Stimulated activated memory B cell treated with anti-CD40 and anti-IgM and Interleukin-4, amounts not matched to agents 10 μg/mL and 1 μg/mL and 100 μg/mL, for 72 hours (primary cell): Measurements from ENCODE around the gene COBLL1.
A peak's percentile ranks its signal among the peaks of the same experiment; 100 is the strongest.

Experiments used
- ATAC-seq: fragments of 150-1000 bp; cut with Tn5 transposase; 2 replicates; pipeline ENCODE4 v1.10.0; 2021
- H3K27ac Mint-ChIP-seq: one replicate; pipeline ENCODE4 v1.8.0; 2022; ENCODE audit warnings: mild to moderate bottlenecking, mixed read lengths
- H3K27me3 Mint-ChIP-seq: one replicate; pipeline ENCODE4 v1.8.0; 2022; ENCODE audit warnings: mixed read lengths
- H3K36me3 Mint-ChIP-seq: one replicate; pipeline ENCODE4 v1.8.0; 2022; ENCODE audit warnings: mixed read lengths
- H3K4me1 Mint-ChIP-seq: one replicate; pipeline ENCODE4 v1.8.0; 2022; ENCODE audit warnings: mixed read lengths
- H3K4me3 Mint-ChIP-seq: one replicate; pipeline ENCODE4 v1.8.0; 2022; ENCODE audit warnings: mild to moderate bottlenecking, moderate library complexity, mixed read lengths
- H3K9me3 Mint-ChIP-seq: one replicate; pipeline ENCODE4 v1.8.0; 2022; ENCODE audit warnings: mixed read lengths

The COBLL1 gene, protein sequence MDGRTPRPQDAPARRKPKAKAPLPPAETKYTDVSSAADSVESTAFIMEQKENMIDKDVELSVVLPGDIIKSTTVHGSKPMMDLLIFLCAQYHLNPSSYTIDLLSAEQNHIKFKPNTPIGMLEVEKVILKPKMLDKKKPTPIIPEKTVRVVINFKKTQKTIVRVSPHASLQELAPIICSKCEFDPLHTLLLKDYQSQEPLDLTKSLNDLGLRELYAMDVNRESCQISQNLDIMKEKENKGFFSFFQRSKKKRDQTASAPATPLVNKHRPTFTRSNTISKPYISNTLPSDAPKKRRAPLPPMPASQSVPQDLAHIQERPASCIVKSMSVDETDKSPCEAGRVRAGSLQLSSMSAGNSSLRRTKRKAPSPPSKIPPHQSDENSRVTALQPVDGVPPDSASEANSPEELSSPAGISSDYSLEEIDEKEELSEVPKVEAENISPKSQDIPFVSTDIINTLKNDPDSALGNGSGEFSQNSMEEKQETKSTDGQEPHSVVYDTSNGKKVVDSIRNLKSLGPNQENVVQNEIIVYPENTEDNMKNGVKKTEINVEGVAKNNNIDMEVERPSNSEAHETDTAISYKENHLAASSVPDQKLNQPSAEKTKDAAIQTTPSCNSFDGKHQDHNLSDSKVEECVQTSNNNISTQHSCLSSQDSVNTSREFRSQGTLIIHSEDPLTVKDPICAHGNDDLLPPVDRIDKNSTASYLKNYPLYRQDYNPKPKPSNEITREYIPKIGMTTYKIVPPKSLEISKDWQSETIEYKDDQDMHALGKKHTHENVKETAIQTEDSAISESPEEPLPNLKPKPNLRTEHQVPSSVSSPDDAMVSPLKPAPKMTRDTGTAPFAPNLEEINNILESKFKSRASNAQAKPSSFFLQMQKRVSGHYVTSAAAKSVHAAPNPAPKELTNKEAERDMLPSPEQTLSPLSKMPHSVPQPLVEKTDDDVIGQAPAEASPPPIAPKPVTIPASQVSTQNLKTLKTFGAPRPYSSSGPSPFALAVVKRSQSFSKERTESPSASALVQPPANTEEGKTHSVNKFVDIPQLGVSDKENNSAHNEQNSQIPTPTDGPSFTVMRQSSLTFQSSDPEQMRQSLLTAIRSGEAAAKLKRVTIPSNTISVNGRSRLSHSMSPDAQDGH

DNA sequence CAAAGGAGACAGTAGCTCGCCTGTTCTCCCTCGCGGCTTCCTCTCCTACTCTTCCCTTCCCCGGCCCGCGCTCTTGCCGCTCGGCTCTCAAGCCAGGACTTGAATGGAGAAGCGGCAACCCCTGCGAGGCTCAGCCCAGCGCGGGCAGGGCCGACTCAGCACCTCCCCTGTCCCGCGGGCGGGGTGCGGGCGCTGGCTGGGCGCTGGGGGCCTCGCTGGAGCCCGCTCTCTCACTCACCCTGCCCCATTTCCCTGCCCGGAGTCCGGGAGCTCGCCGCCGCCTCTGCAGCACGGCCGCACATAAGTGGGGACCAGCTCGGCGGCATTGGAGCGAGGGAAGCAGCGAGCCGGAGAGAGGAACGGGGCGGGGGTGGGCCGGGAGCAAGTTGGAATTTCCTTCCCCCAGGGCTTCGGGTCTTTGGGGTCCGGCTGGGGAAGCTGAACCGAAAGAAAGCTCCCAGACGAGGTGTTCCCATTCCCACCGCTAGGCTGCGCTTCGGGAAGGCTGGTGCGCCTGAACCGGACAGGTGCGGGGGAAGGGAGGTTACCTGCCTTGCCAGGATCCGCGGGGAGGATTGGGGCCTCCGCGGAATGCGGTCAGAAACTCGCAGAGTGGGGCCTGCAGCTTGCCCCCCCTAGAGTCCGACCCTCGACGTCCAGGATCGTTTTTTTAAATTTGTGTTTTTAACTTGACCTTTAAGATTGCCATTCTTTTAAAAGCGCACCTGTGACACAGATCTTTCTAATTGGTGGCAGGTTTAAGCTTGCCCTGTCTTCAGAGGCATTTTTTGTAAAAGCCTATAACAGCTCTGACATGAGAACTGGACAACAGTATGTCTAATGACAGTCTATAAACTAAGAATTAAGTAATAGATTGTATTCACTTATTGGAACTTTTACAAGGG lies at the start of gene COBLL1:
TSS of gene COBLL1 (minus strand) at position 105 of the 905 bp plus-strand sequence. CDS start 627 bp downstream, outside the sequence.
- peak; percentile 87 for ATAC-seq
- Mint-ChIP-seq H3K4me1 (peaks cover 17% of the 10 kb centered on the region), H3K27me3 (no peaks in the 10 kb centered on the region), H3K9me3 (no peaks in the 10 kb centered on the region), H3K4me3 (peak within 1 kb of the TSS; percentile 96), H3K27ac (peak within 1 kb of the TSS; percentile 88), H3K36me3 (no peaks in the 10 kb centered on the region)

DNA sequence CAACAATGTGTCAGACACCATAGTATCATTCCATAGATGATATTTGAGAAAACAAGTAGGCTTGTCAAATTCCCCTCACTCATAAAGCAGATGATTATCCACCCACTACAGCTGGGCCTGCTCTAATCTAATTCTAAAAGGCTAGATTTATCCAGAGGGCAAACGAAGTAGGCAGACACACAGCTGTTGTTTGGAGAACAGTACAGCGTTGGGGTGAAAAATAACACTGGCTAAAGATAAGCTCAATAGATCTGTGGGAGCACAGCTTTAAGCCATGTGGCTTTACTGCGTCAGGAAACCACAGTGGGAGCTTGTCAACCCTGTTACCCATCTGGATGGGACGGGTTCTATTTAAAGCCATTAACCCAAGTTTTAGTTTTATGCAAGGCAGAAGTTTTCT lies 48.9 kb upstream of the COBLL1 start:
- Mint-ChIP-seq H3K27ac (no peak overlapping the region), H3K4me3 (no peak overlapping the region), H3K9me3 (no peaks in the 10 kb centered on the region), H3K36me3 (no peaks in the 10 kb centered on the region), H3K4me1 (no peaks in the 10 kb centered on the region), H3K27me3 (no peaks in the 10 kb centered on the region)
- no peak for ATAC-seq

DNA sequence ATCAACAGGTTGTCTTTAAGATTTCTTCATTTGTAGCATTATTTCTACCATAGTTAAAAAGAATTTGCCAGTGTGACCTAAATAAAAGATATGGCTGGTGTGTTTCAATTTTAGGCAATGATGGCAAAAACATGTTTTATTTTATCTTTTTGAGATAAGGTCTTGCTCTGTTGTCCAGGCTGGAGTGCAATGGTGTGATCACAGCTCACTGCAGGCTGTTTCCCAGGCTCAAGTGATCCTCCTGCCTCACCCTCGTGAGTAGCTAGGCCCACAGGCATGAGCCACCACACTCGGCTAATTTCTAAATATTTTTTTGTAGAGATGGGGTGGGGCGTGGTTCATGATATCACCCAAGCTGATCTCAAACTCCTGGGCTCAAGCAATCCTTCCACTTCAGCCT lies 47.0 kb upstream of the COBLL1 start:
- Mint-ChIP-seq H3K4me1 (no peaks in the 10 kb centered on the region), H3K27ac (no peak overlapping the region), H3K4me3 (no peak overlapping the region), H3K36me3 (no peaks in the 10 kb centered on the region), H3K27me3 (no peaks in the 10 kb centered on the region), H3K9me3 (no peaks in the 10 kb centered on the region)
- no peak for ATAC-seq

DNA sequence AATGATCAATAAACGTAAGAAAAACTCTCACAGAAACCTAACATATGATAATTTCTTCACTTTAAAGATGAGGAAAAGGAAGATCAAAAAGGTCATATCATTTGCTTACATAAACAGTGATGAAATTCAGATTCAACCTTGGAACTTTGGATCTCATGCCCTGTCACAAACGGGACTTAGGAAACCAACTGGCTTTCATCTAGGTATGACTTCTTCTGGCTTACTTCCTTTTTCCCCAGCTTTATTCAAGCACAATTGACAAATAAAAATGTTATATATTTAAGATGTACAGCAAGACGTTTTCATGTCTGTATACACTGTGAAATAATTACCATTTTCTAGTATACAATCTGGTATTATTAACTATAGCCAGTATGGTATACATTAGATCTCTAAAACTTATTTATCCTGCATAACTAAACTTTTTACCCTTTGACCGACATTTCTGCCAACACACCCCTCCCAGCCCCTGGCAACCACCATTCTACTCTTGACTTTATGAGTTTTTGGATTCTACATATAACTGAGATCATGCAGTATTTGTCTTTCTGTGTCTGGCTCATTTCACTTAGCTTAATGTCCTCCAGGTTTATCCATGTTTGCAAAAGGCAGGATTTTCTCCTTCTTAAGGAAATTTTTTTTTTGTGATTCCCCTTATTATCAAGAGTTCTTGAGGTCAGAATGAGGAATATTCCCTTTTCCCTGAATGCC lies 46.0 kb upstream of the COBLL1 start:
- H3K4me3 Mint-ChIP-seq = no peak overlapping the region
- H3K36me3 Mint-ChIP-seq = no peaks in the 10 kb centered on the region
- H3K27ac Mint-ChIP-seq = no peak overlapping the region
- no peaks in the 10 kb centered on the region for H3K9me3 Mint-ChIP-seq
- no peaks in the 10 kb centered on the region for H3K27me3 Mint-ChIP-seq
- no peak for ATAC-seq
- H3K4me1 Mint-ChIP-seq = no peaks in the 10 kb centered on the region

DNA sequence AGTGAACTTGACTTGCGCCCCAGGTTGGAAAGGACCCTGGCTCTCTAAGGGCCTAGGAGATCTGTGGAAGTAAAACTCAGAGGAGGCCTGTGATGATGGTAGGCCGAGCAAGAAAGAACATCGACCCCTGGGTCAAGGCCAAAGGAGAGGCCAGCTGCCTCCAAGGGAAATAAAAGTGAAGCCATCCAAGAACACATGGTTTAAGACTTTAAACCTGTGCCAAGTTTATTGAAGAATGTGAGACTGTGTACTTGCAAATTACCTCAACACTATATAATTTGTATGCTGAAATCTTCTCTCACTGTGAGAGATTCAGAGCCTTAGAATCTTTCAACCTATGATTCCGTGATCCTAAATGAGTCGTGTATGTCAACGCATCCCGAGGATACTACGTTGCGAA lies 40.7 kb upstream of the COBLL1 start:
- H3K4me1 Mint-ChIP-seq = peaks cover 11% of the 10 kb centered on the region
- no peaks in the 10 kb centered on the region for H3K36me3 Mint-ChIP-seq
- H3K4me3 Mint-ChIP-seq = no peak overlapping the region
- H3K27me3 Mint-ChIP-seq = no peaks in the 10 kb centered on the region
- no peaks in the 10 kb centered on the region for H3K9me3 Mint-ChIP-seq
- H3K27ac Mint-ChIP-seq = no peak overlapping the region
- no peak for ATAC-seq

DNA sequence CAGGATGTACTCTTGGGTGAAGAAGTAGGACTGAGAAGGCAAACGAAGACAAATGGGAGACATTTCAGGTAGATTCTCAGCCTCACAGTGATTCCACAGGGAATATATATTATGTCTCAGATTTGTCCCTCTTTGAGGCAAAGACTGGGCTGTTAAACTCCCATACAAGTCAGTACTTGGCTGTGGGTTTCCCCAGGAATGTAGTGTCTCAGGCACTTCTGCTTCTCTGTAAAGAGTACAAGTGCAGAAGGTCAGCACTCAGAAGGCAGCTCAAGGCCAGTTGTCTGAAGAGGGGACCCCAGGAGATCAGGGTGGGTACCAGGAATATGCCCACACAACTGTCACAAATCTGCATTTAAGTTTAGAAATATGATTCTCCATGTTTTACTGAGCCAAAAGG lies 39.9 kb upstream of the COBLL1 start:
- no peak for ATAC-seq
- Mint-ChIP-seq H3K27me3 (no peaks in the 10 kb centered on the region), H3K36me3 (no peaks in the 10 kb centered on the region), H3K27ac (peak overlapping the region; percentile 48), H3K4me3 (no peak overlapping the region), H3K4me1 (peaks cover 18% of the 10 kb centered on the region), H3K9me3 (no peaks in the 10 kb centered on the region)

DNA sequence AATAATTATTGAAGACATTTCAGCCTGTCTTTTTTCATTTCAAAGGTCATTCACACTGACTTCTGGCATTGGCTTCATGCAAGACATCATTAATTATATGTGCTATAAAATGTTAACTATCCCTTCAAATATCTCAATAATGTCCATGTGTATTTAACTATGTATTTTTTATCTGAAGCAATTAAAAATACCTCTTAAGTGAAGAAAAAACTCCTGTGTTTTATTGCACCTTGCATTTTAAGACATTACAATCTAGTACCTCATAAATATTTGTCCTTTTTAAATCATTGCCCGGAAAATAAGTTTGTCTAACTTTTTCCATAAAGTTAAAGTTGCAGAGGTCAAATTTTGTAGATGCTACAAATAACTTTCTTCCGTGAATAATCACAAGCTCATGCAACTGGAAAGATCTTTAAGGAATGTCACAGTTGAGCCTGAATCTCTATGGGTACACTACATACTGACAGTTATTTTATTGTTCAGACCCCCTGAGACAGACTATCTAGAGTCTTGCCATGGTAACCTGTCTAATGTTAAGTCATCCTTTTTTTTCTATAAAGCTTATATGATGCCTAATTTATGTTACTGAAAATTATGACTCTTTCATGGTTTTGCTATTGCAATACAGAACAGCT lies 38.4 kb upstream of the COBLL1 start:
- Mint-ChIP-seq H3K9me3 (no peaks in the 10 kb centered on the region), H3K36me3 (no peaks in the 10 kb centered on the region), H3K27ac (no peak overlapping the region), H3K27me3 (no peaks in the 10 kb centered on the region), H3K4me1 (peaks cover 19% of the 10 kb centered on the region), H3K4me3 (no peak overlapping the region)
- ATAC-seq = no peak

DNA sequence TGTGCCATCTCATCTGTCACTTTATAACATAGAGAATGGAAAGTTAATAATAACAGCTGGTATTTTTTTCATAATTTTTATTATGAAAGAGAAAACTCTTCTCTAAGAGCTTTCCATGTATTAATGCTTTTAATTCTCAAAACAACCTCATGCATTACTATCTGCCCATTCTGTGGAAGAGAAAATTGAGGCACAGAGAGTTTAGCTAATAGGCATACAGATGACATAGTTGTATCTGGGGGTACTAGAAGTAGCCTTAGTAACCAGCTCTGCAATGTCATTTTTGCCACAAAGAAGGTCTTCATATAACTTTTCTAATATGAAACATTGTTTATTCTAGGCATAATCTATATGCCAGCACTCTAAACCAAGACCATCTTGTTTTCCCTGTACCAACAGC lies 36.3 kb upstream of the COBLL1 start:
- H3K4me1 Mint-ChIP-seq = peaks cover 19% of the 10 kb centered on the region
- no peaks in the 10 kb centered on the region for H3K36me3 Mint-ChIP-seq
- ATAC-seq = no peak
- no peaks in the 10 kb centered on the region for H3K9me3 Mint-ChIP-seq
- no peak overlapping the region for H3K27ac Mint-ChIP-seq
- H3K4me3 Mint-ChIP-seq = no peak overlapping the region
- H3K27me3 Mint-ChIP-seq = no peaks in the 10 kb centered on the region

DNA sequence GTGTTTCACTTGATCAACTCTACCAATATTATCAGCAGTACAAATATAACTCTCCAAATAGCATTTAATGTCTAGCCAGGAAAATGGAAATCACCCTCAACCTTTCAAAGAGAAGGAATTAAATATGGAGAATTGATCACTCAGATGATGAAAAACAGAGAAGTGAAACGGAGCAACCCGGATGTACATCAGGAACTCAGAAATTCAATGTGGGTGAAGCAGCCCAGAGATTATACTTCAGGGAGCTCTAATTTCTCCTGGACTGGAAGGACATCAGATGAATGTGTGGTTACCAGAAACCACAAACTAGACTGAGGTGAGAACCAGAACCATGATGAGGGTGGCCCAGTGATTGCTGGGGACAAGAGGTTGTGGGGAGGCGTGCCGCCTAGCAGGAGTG lies 35.5 kb upstream of the COBLL1 start:
- Mint-ChIP-seq H3K4me1 (peaks cover 19% of the 10 kb centered on the region), H3K4me3 (no peak overlapping the region), H3K9me3 (no peaks in the 10 kb centered on the region), H3K36me3 (no peaks in the 10 kb centered on the region), H3K27me3 (no peaks in the 10 kb centered on the region), H3K27ac (peak overlapping the region; percentile 67)
- ATAC-seq = peak; percentile 39

DNA sequence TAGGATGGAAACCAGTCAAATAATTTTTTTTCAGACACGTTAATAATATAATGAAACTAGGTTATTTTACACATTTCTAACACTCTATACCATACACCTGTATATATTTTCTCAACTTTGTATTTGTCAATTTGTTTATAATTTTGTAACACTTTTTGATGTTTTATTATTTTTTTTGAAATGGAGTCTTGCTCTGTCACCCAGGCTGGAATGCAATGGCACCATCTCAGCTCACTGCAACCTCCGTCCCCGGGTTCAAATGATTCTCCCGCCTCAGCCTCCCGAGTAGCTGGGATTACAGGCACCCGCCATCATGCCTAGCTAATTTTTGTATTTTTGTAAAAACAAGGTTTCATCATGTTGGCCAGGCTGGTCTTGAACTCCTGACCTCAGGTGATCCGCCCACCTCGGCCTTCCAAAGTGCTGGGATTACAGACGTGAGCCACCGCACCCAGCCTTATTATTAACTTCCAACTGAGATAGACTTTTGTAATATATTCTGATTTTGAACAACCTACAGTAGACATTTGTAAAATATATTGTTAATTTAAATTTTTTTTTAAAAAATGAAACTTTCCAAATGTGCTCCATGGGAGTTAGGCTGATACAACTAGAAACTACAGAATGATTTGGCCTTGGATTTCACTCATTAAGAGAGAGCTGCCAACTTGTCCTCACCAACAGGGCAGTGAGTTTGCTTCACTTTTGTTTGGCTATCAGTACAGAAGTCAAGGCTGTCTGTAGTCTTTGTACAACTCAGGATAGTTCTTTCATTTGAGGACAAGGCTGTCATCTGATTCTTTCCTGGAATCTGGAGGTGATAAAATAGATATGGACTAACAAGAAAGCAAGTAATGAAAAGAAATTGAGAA lies 33.9 kb upstream of the COBLL1 start:
- no peaks in the 10 kb centered on the region for H3K27me3 Mint-ChIP-seq
- no peak overlapping the region for H3K4me3 Mint-ChIP-seq
- no peaks in the 10 kb centered on the region for H3K9me3 Mint-ChIP-seq
- H3K27ac Mint-ChIP-seq = no peak overlapping the region
- H3K36me3 Mint-ChIP-seq = no peaks in the 10 kb centered on the region
- H3K4me1 Mint-ChIP-seq = peaks cover 13% of the 10 kb centered on the region
- ATAC-seq = no peak

DNA sequence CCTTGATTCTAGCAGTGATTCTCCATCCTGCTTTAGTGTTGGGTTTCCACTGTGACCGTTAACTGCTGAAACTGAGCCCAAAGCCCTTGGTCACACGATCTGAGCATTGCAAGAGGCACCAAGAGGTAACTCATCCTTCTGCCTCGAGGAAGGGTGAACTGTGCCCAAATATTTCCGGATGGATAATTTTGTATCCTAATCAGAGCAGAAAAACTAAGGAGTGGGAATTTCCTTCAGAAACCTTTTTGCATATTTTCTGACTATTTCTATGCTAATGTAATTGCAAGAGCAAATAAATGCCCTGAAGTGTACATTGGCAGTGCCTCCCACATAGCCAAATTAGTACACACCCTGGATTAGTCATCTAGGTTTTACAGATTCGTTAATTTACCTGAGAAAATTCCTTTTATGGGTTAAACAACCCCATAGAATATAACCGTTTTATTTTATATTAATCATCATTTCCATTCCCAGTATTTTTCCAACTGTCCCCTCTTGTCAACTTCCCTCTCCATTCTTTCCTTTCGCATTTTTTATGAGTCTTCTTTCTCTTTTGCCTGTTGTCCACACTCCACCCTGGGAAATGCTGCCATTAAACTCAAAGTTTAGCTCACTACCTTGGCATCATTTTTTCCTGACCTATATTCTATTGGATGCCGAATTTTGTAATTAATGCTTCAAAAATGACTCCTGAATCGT lies 31.7 kb upstream of the COBLL1 start:
- Mint-ChIP-seq H3K27ac (no peak overlapping the region), H3K9me3 (no peaks in the 10 kb centered on the region), H3K4me1 (peaks cover 23% of the 10 kb centered on the region), H3K4me3 (no peak overlapping the region), H3K36me3 (no peaks in the 10 kb centered on the region), H3K27me3 (no peaks in the 10 kb centered on the region)
- no peak for ATAC-seq

DNA sequence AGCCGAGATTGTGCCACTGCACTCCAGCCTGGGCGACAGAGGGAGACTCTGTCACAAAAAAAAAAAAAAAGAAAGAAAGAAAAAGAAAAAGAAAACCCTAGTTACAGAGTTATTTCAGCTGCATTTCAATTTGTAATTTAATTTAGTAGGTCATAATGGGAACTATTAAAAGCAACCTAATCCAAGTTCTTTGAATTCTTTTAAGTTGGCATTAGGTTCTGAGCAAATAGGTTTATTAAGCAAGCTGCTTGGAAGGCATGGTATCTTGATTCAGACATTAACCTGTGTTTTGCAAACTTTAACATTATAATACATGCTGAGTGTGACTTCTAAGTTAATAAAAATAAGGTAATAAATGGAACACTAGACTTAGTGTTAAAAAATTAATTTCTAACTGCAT lies 29.8 kb upstream of the COBLL1 start:
- no peaks in the 10 kb centered on the region for H3K27me3 Mint-ChIP-seq
- H3K4me3 Mint-ChIP-seq = no peak overlapping the region
- ATAC-seq = no peak
- no peaks in the 10 kb centered on the region for H3K9me3 Mint-ChIP-seq
- H3K27ac Mint-ChIP-seq = no peak overlapping the region
- peaks cover 24% of the 10 kb centered on the region for H3K4me1 Mint-ChIP-seq
- no peaks in the 10 kb centered on the region for H3K36me3 Mint-ChIP-seq

DNA sequence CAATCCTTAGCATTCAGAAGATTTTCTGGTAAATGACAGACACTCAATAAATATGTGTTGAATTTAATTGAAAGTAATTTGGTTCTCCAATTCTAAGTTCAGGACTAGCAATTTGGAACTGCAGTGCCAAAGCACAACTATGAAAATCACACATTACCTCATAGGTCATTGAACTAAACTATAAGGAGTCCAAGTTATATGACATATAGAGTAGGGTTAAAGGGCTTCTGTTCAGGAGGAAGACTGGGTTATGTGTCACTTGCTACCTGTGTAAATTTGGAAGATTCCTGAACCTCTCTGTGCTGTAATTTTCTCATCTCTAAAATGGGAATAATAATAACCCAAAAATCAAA lies 27.8 kb upstream of the COBLL1 start:
- Mint-ChIP-seq H3K9me3 (peaks cover 2% of the 10 kb centered on the region), H3K4me1 (peaks cover 34% of the 10 kb centered on the region), H3K4me3 (no peak overlapping the region), H3K27ac (peak overlapping the region; percentile 71), H3K36me3 (no peaks in the 10 kb centered on the region), H3K27me3 (no peaks in the 10 kb centered on the region)
- ATAC-seq = no peak
